HG03175 (cell line): Measurements from ENCODE around the gene CHCHD6.

Source experiments
- ATAC-seq: cut with Tn5 transposase; IDR thresholded peaks from one replicate; pipeline ENCODE4 v1.9.1; 2021; ENCODE audit warnings: mild to moderate bottlenecking, moderate library complexity; ENCODE audit not compliant: unreplicated experiment

CHCHD6 gene

GRCh38 chr3:126704494-126705214, 614 bp downstream of the CHCHD6 start:
- peak; percentile 19 for ATAC-seq

DNA sequence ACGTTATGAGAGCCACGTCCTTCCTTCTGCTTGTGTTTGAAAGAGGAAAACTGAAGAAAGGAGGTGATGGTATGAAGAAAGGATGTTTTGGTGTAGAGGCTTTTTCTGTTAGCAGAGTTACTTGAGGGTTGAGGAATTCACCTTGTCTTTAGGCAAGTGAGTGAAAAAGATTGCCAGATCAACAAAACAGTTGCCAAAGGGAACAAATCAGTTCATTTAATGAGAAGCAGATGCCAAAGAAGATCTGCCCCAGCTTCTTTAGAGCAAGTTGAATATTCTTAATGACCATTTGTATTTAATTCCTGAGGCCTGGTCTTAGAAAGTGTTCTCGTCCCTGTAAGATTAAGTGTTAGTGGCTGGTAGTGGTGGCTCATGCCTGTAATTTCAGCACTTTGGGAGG, 2.6 kb downstream of the CHCHD6 start:
- no peak for ATAC-seq

- no peak for ATAC-seq
Measured at GRCh38 chr3:126711121-126711760, 7.2 kb downstream of the CHCHD6 start.

DNA sequence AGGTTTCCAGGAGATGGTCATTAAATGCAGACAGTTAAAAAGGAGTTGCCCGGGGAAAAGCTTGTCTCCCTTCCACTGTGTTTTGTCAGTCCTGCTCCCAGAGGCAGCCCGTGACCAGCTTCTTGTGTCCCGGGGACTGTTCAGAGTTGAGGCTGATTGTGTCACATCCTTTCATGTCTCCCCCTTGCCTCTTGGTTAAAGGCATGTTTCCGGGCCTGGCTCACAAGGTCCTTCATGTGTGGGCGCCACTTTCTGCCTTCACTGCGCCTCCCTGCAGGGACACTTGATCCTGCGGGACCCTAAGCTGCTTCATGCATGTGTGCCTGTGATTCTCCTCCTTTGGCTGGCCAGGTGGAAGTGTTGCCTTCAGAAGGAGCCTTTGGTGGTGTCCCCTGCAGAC, 9.2 kb downstream of the CHCHD6 start:
- ATAC-seq = no peak

DNA sequence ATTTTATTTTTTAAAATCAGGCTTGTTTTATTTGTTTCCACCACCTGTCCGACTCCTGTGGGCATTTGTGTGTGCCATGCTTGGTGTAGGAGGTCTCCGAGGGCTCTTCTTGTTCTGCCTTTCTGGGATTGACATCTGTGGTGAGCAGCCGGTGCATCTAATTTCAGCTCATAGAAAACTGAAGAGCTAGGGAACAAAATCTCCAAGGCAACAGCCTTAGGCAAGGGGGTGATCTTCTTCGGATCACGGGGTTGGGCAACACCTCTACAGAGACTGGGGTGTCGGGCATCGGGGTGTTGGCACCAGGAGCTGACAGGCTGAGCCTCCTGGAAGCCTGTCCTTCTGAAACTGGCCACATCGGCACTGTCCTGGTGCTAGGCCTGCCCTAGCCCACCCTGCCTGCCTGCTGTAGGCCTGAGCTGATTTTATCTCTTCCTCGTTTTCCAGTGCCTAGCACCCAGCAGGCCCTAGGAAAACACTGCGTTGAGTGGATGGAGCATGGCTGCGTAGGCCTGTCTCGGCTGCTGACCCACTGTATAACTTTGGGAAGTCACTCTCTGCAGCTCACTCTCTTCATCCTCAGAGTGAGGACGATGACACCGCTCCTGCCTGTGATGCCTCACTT, 10.3 kb downstream of the CHCHD6 start:
- no peak for ATAC-seq

DNA sequence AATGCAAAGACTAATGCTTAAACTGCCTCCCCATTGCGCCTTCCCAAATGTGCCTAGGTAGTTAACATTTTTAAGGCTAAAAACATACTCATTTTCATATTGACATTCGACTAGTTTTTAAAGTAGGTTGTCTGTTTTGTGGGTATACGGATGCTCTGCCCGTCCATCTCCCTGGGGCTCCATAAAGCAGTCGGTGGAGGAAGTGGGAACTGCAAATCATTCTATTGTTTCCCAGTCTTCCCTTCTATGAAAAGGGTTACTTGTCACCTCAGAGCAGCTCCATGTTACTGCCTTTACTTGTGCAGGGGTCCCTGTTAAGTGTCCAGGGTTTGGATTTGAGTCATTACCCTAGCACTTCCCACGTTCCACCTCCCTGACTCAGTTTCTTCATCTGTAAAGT, 10.9 kb downstream of the CHCHD6 start:
- ATAC-seq = no peak

DNA sequence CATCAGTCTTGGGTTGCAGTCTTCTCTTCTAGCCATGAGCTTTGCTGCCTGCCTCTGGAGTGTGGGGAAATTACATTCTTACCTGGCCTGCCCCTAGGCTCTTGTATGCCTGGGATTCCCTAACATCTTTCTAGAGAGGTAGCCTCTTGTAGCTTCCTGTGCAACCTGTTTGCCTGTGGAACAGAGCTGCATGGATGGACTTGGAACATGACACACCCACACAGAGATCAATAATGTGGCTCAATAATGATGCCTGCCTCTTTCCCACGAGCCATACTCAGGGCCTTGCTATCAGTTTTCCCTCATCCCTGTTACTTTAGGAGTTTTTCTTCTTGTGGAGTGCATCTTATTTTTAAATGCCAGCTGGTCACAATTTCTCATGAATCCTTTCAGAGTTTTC, 11.4 kb downstream of the CHCHD6 start:
- ATAC-seq = no peak

GRCh38 chr3:126716057-126716456, 12.0 kb downstream of the CHCHD6 start:
- no peak for ATAC-seq

- no peak for ATAC-seq
Measured at GRCh38 chr3:126718561-126719445, 14.8 kb downstream of the CHCHD6 start.

GRCh38 chr3:126720596-126720995, 16.6 kb downstream of the CHCHD6 start:
- no peak for ATAC-seq

DNA sequence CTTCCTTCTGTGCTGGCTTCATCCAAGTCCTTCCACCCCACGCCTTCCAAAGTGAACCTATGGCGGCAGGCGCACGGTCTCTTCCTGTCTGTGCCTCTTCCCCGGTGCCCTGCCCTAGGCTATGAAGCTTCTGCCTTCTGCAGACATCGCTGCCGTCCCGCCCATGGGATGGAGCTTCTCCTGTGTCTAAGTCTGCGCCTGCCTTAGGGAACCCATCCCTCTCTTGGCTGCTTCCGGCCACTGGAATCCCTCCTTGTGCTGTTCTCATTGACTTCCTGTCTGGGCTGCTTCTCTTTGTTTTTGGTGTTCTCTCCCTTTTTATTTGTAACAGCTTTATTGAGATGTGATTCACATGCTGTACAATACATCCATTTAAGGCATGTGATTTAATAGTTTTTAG, 17.2 kb downstream of the CHCHD6 start:
- ATAC-seq = no peak

DNA sequence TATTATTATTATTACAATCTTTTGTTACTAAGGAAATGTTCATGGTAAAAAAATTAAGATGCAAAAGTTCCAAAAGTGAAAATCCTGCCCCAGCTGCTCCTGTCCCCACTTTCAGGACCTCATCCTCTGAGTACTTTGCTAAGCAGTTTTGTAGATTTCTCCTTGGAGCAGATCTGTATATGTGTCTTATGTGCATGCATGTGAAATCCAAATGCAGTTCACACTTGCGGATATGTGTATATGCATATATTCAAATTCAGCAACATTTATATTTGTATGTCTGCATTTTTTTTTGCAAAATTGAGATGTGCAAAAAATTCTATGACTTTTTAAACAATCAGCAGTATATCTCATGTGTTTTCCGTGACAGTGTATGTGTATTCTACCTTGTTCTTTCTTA, 19.2 kb downstream of the CHCHD6 start:
- no peak for ATAC-seq

DNA sequence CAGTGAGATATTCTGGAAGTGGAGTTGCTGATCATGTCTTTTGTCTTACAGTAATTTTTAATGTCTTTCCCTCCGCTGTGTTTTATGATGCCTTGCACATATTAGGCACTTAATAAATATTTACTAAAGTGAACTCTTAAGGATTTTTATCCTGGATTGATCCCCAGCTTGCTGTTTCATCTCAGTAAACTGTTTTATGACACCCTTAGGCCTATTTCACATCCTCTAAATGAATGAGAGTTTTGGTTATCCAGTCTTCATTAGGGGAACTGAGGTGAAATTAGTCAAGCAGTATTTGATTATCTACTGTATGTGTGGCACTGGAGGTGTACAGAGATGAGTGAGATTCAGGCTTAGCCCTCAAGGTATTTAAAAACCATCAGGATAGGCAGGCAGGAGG, 19.8 kb downstream of the CHCHD6 start:
- no peak for ATAC-seq

DNA sequence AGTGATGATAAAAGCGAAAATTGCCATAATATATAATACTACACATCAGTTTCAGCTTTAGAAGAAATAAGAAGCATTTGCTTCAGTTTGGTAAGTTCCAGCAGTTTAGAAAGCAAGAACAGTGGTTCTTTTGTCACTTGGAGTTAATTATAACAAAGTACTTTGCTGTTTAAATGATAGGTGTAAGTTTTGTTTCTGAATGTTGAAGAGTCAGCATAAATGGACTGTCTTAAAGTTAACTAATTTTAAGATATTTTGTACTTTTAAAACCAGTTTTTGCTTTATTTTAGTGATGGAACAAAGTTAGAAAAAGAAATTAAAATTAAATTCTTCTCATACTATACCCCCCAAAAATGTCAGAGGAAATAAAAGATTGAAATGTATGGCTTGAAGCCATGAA, 24.6 kb downstream of the CHCHD6 start:
- ATAC-seq = no peak

DNA sequence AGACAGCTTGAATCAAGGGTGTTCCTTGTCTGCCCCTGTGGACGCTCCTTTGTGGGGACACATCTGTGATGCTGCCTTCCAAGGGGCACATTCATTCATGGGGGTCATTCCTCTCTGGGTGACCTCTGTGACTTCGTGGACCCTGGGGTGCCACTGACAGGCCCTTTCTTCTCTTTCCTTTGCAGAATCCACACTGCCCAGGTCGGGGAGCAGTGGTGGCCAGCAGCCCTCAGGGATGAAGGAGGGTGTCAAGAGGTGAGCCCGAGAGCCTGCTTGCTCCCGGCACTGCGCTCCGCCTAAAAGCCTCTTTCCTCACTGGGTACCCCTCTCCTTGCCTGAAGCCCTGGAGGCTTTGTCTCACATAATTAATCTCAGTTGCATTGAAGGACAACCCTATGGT, 26.3 kb downstream of the CHCHD6 start:
- ATAC-seq = no peak

DNA sequence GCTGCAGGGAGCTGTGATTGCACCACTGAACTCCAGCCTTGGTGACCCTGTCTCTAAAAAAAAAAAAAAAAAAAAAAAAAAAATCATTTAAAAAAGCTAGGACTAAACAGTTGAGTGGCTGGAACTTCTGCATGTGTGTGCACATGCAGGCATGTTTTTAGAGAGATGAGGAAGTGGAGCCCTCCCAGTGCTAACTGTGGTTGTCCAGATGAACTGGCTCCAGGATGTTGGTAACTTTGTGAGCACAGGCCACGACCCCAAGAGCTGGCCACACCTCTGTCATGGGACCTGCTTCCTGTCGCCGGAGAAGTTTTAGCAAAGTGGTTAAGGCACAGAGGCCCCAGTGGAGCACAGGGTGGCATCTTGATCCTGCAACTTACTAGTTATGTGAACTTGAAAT, 27.0 kb downstream of the CHCHD6 start:
- no peak for ATAC-seq

DNA sequence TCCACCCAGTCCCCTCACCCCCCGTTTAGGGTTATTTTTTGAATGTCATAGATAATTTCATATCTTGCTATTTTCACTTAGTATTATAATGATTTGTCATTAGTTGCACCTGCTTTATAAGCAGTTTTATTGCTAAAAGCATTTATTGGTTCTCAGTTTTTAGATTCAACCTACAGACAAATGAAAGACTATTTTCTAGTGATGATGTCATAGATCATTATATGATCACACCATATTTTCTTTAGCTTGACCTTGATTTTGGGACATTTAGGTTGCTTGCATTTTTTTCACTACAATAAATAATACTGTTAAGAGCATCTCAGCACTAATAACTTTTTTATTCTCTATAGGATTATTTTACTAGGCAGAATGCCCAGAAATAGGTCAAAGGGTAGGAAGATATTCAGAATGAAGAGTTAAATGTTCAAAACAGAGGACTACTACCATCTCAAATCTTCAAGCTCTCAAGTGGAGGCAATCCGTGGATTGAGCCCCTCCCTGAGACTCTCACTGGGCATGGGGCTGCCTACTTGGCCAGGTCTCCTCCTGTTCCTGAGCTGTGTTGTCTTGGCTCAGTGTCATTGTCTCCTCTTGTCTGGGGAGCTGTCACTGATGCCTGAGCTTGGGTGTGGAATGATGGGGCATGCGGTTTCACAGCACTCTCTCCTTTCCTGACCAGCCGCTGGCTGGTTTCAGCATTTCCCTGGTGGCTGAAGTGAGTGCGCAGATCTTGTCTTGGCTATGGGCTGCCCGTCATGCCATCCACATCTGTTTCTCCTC, 28.4 kb downstream of the CHCHD6 start:
- no peak for ATAC-seq

- no peak for ATAC-seq
Measured at GRCh38 chr3:126733061-126733430, 29.0 kb downstream of the CHCHD6 start.

DNA sequence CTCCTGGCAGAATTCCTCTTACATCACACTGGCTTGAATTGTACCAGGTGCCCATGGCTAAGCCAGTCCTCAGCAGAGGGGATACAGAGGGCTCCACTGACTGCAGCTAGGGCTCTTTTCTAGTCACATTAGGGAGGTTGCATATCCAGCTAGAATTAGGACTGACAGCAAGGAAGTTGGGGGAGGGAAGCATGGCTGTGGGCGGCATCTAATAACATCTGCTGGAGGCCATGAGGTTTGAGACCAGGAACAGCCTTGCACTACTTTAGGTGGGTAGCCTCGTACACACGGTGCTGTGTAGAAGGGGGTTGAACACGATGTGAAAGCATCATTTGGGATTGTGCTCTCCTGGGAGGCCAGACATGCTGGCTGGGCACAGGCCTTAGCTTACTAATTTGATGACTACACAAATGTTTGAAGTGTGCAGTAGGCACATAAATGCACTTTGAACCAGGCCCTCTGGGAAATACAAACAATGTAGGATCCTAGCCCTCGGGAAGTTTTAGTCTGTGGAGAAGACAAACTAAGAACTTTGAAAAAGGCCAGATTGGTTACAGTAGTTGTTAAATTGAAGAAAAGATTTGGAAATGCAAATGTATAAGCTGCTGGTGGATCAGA, 30.2 kb downstream of the CHCHD6 start:
- ATAC-seq = no peak

DNA sequence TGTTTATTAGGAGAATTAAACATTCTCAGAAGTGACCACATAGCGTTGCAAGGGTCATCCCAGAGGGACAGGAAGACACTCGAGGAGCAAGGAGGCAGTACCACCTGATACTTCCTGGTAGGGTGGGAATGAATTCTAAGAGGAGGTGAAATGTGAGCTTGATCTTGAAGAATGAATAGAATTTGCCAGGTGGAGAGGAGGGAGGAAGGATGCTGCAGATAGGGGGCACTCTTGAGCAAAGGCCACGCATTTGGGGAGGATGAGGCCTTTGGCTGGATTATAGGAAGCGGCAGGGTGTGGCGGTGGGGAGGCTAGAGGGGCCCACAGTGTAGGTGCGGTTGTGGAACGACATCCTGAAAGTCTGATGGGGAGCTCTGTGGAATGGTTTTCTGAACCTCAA, 33.5 kb downstream of the CHCHD6 start:
- no peak for ATAC-seq
